ENCODE measurements around the gene KRTDAP.

KRTDAP gene

GRCh38 chr19:35451338-35452096, 38.7 kb downstream of the KRTDAP start:
- no peak for DNase-seq (ENCODE audit: low read depth)

GRCh38 chr19:35449359-35450043, 40.8 kb downstream of the KRTDAP start:
- no peak for DNase-seq (ENCODE audit: low read depth)

GRCh38 chr19:35447606-35448469, 42.4 kb downstream of the KRTDAP start, which contains the start of gene FFAR2:
FFAR2 (plus strand) TSS chr19:35448257; CDS start chr19:35449715, 1,458 bp downstream.
- no peak for DNase-seq (ENCODE audit: low read depth)

- no peak for DNase-seq (ENCODE audit: low read depth)
Observed at GRCh38 chr19:35445826-35446593, 44.3 kb downstream of the KRTDAP start.

- DNase-seq (ENCODE audit: low read depth) = no peak
Observed at GRCh38 chr19:35444735-35445134, 45.5 kb downstream of the KRTDAP start.

GRCh38 chr19:35442091-35442490, 48.2 kb downstream of the KRTDAP start:
- no peak for DNase-seq (ENCODE audit: low read depth)

- DNase-seq (ENCODE audit: low read depth) = no peak
Observed at GRCh38 chr19:35439921-35440320, 50.3 kb downstream of the KRTDAP start.

GRCh38 chr19:35438527-35438926, 51.7 kb downstream of the KRTDAP start:
- no peak for DNase-seq (ENCODE audit: low read depth)

GRCh38 chr19:35438096-35438495, 52.2 kb downstream of the KRTDAP start:
- no peak for DNase-seq (ENCODE audit: low read depth)

GRCh38 chr19:35437406-35437951, 52.8 kb downstream of the KRTDAP start:
- DNase-seq (ENCODE audit: low read depth) = no peak

Measured in non-pigmented ciliary epithelial cell (primary cell).